Body of pancreas (tissue), 4 donors: ENCODE data around the gene TREML1. TPM values are rescaled to one million over a fixed set of nuclear protein-coding genes. Genes with fewer than 3 reads are reported as not detected.

Experiments
- ATAC-seq: fragments of 150-250 bp; one replicate; pipeline ENCODE4 v1.9.1; 2016
- DNase-seq, 4 donors: peaks; one replicate each; pipeline ENCODE4 v3.0.0-alpha.2; 2019
- H3K27ac ChIP-seq, 4 donors: fragments of 200-600 bp; sonication (generic); 1 replicate in 3 of 4; 2 replicates in 1 of 4; pipeline versions ENCODE4 v1.5.1 to v1.6.1; 2016 to 2019; ENCODE audit warnings: mild to moderate bottlenecking in 1 of 4, mixed read lengths in 1 of 4, moderate library complexity in 1 of 4
- H3K27me3 ChIP-seq, 2 donors: fragments of 200-600 bp; sonication (generic); one replicate each; pipeline ENCODE4 v1.6.0; 2016; ENCODE audit warnings: mild to moderate bottlenecking in 1 of 2
- H3K36me3 ChIP-seq, 2 donors: fragments of 200-600 bp; sonication (generic); replicated peaks in 1 of 2; 2 replicates each; pipeline ENCODE4 v1.5.1; 2016; ENCODE audit warnings: low read depth in 2 of 2; ENCODE audit not compliant: insufficient read depth in 1 of 2
- H3K4me1 ChIP-seq: fragments of 200-600 bp; sonication (generic); one replicate; pipeline ENCODE4 v1.6.0; 2016
- H3K4me3 ChIP-seq, 2 donors: fragments of 200-600 bp; sonication (generic); 1 replicate in 1 of 2; 2 replicates in 1 of 2; pipeline ENCODE4 v1.5.1; 2016 to 2019
- H3K9me3 ChIP-seq, 3 donors: fragments of 200-600 bp; sonication (generic); 1 replicate in 2 of 3; 2 replicates in 1 of 3; pipeline ENCODE4 v1.5.1; 2016
- POLR2A ChIP-seq, 3 donors: fragments of 450-650 bp; IDR thresholded peaks; one replicate each; pipeline ENCODE4 v1.6.1; 2016; ENCODE audit warnings: antibody characterized with exemption in 3 of 3, mild to moderate bottlenecking in 2 of 3
- WGBS, 2 donors: methylation state at CpG; one replicate each; pipeline ENCODE4 v1.1.5; 2017; 5-methylcytosine and 5-hydroxymethylcytosine counted together
- intact Hi-C: fragments of 100-400 bp; cut with DNase I; formaldehyde crosslinking; loops from one replicate; pipeline ENCODE4 v1.15.1; 2023
- total RNA-seq, 2 donors: library from RNA; depleted of rRNA; stranded (reverse); fragments of >200 nt; gene quantifications; one replicate each; pipeline ENCODE4 v1.1.0, GENCODE V29; 2016
- TF ChIP-seq, protein P1 (sequence below), 7 experiments: fragments of 450-650 bp in 4 of 7; fragments of 200-600 bp in 3 of 7; sonication (generic) in 3 of 7; IDR thresholded peaks; one replicate each; pipeline ENCODE4 v1.5.1; 2016 to 2019; ENCODE audit warnings: antibody characterized with exemption in 7 of 7

The TREML1 gene
- total RNA-seq, 2 donors from 2014 or later, result not detected

DNA sequence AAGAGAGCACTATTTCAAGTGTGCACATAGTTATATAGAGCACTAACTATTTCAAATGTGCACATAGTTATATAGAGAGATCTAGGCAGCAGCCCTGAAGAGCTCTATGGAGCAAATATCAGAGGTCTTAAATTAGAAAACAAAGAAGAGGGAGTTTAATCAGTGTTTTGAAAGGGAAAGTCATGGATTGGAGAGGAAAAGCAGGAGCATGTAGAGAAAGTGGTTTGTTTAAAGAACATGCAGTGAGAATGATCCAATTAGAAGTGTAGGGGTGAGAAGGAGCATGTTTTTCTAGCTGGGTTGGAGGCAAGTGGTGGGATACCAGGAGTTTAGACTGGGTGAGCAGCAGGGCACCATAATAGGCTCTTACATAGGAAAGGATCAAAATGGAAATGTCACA, 17.2 kb downstream of the TREML1 start:
- Histone ChIP-seq H3K4me1 (no peaks in the 10 kb centered on the region), H3K4me3 (no peak overlapping the region), H3K9me3 (no peaks in the 10 kb centered on the region), H3K27ac (no peak overlapping the region), H3K36me3 (no peaks in the 10 kb centered on the region), H3K27me3 (no peaks in the 10 kb centered on the region)
- TF ChIP-seq, protein P1, sequence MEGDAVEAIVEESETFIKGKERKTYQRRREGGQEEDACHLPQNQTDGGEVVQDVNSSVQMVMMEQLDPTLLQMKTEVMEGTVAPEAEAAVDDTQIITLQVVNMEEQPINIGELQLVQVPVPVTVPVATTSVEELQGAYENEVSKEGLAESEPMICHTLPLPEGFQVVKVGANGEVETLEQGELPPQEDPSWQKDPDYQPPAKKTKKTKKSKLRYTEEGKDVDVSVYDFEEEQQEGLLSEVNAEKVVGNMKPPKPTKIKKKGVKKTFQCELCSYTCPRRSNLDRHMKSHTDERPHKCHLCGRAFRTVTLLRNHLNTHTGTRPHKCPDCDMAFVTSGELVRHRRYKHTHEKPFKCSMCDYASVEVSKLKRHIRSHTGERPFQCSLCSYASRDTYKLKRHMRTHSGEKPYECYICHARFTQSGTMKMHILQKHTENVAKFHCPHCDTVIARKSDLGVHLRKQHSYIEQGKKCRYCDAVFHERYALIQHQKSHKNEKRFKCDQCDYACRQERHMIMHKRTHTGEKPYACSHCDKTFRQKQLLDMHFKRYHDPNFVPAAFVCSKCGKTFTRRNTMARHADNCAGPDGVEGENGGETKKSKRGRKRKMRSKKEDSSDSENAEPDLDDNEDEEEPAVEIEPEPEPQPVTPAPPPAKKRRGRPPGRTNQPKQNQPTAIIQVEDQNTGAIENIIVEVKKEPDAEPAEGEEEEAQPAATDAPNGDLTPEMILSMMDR (IDR thresholded peaks at IDR 0.05), result no peak
- TF ChIP-seq POLR2A (IDR thresholded peaks at IDR 0.05), result no peak
- DNase-seq, result no peak
- intact Hi-C loops, result no loop called here
- no peak for ATAC-seq

DNA sequence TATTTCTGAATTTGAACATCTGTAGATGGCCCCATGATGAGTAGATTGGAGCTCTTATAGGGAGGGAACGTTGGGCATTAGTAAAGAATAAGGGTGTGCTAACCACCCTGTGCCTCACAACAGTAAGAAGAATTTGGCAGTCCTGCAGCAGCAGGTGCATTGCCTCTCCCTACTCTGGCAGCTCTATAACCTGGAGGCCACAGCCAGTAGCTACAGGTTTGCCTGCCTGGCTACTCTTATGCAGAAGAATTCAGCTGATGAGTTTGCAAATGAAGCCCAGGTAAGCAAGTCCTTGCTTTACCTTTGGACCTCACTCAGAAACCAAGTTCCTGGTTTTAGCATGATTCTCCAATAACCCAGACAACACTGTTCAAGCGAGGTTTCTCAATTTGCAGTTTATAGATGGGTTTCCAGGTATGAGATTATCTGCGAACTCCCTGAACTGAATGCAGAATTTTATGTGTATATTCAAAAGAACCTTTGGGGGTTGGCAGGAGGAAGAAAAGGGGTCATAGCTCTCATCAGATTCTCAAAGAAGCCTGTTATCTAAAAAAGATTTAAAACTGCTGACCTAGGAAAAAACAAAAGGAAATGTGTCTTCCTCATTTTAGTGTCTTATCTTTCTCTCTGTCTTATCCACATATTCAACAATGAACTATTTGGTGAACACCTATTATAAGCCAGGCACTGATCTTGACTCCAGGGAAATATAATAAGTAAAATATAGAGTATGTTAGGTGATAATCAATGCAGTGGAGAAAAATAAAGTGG, 18.9 kb downstream of the TREML1 start:
- no peak overlapping the region for H3K4me3 ChIP-seq
- no peaks in the 10 kb centered on the region for H3K36me3 ChIP-seq
- DNase-seq (no peak), ATAC-seq (no peak)
- TF ChIP-seq, protein P1 (IDR thresholded peaks at IDR 0.05), result no peak
- TF ChIP-seq POLR2A (IDR thresholded peaks at IDR 0.05), result no peak
- H3K9me3 ChIP-seq, result no peaks in the 10 kb centered on the region
- intact Hi-C loops, result no loop called here
- H3K4me1 ChIP-seq, result no peaks in the 10 kb centered on the region
- H3K27ac ChIP-seq, result no peak overlapping the region
- H3K27me3 ChIP-seq, result no peaks in the 10 kb centered on the region
- WGBS, 2 donors, result 92% methylated on average over 3 of the region's 3 CpGs

DNA sequence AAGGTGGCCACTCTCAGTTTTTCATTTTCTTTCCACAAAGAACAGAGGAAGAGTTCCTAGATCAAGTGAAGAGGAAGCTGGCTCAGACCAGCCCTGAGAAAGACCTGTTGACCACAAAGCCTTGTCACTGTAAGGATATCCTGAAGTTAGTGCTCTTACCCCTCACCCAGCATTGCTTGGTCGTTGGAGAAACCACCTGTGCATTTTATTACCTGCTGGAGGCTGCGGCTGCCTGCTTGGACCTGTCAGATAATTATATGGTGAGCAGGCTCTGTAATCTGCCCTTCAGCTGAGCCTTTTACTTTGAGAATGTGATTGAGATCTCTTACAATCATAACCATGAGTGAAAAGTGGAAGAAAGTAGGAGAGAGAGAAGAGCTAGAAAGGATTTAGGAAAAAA, 21.9 kb downstream of the TREML1 start:
- WGBS, 2 donors, result 68 to 75% methylated on average over 2 of the region's 2 CpGs
- intact Hi-C loops, result no loop called here
- no peak for ATAC-seq

DNA sequence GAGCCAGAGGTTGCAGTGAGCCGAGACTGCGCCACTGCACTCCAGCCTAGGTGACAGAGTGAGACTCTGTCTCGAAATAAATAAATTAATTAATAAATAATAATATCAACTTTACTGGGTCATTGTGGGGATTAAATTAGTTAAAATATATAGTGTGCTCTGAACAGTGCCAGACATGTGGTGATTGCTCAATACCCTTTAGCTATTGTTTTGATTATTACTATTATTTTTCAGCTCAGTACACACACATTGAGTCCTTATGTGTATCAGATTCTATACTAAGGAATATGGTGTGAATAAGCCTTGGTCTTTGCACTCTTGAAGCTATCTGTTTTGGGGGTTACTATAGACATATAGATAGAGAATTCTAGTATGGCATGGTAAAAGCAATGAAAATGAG, 28.9 kb downstream of the TREML1 start:
- H3K9me3 ChIP-seq, result no peaks in the 10 kb centered on the region
- H3K27me3 ChIP-seq, result no peaks in the 10 kb centered on the region
- 91 to 100% methylated on average over 3 of the region's 3 CpGs for WGBS, 2 donors
- intact Hi-C loops, result no loop called here
- H3K36me3 ChIP-seq, result no peaks in the 10 kb centered on the region
- H3K4me1 ChIP-seq, result no peaks in the 10 kb centered on the region
- H3K4me3 ChIP-seq, result no peak overlapping the region
- DNase-seq, result no peak
- no peak overlapping the region for H3K27ac ChIP-seq
- no peak for ATAC-seq
- no peak for TF ChIP-seq POLR2A (IDR thresholded peaks at IDR 0.05)
- TF ChIP-seq, protein P1 (IDR thresholded peaks at IDR 0.05), result no peak

More for the DNA sequence above, 21.9 kb downstream of the TREML1 start:
- Histone ChIP-seq H3K4me1 (no peaks in the 10 kb centered on the region), H3K36me3 (no peaks in the 10 kb centered on the region), H3K4me3 (no peak overlapping the region), H3K27me3 (no peaks in the 10 kb centered on the region), H3K27ac (no peak overlapping the region), H3K9me3 (no peaks in the 10 kb centered on the region)
- no peak for TF ChIP-seq POLR2A (IDR thresholded peaks at IDR 0.05)
- TF ChIP-seq, protein P1 (IDR thresholded peaks at IDR 0.05), result no peak
- no peak for DNase-seq

DNA sequence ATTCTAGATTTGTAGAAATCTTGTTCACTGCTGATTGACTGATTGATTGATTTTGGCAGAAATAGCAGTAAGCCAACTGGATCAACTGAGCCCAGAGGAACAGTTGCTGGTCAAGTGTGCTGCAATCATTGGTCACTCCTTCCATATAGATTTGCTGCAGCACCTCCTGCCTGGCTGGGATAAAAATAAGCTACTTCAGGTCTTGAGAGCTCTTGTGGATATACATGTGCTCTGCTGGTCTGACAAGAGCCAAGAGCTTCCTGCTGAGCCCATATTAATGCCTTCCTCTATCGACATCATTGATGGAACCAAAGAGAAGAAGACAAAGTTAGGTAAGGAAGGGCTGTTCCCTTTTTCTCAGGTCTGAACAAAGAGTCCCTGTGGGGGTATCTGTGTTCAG, 31.2 kb downstream of the TREML1 start:
- no peaks in the 10 kb centered on the region for H3K27me3 ChIP-seq
- DNase-seq (no peak), ATAC-seq (no peak)
- 96 to 100% methylated on average over 1 of the region's 1 CpG for WGBS, 2 donors
- intact Hi-C loops, result no loop called here
- no peaks in the 10 kb centered on the region for H3K36me3 ChIP-seq
- no peaks in the 10 kb centered on the region for H3K9me3 ChIP-seq
- H3K4me1 ChIP-seq, result peaks cover under 1% of the 10 kb centered on the region
- TF ChIP-seq POLR2A (IDR thresholded peaks at IDR 0.05), result no peak
- TF ChIP-seq, protein P1 (IDR thresholded peaks at IDR 0.05), result no peak
- H3K4me3 ChIP-seq, result no peak overlapping the region
- no peak overlapping the region for H3K27ac ChIP-seq
